Spleen (tissue), 7 donors: ENCODE measurements around the gene ETV4.

Experiments
- CTCF ChIP-seq, 11 experiments: fragments of 200-600 bp in 7 of 11; fragments of 450-650 bp in 4 of 11; sonication (generic) in 4 of 11; IDR thresholded peaks in 8 of 11; conservative IDR thresholded peaks in 3 of 11; 1 replicate in 7 of 11; 2 replicates in 4 of 11; pipeline versions ENCODE4 v1.4.0 to v1.8.0; 2016 to 2021; ENCODE audit warnings: antibody characterized with exemption in 11 of 11, inconsistent platforms in 4 of 11, mild to moderate bottlenecking in 1 of 11
- POLR2A ChIP-seq, 3 donors: fragments of 450-650 bp; IDR thresholded peaks; one replicate each; pipeline ENCODE4 v1.5.1; 2017; ENCODE audit warnings: antibody characterized with exemption in 3 of 3, mild to moderate bottlenecking in 1 of 3
- POLR2AphosphoS5 ChIP-seq, 3 donors: sonication (generic); formaldehyde crosslinking; IDR thresholded peaks; one replicate each; pipeline ENCODE4 v1.5.1; 2017; ENCODE audit warnings: antibody characterized with exemption in 3 of 3
- donor health status: DM: no; HTN: no; CAD: no; lungs with moderate emphysema.
- donor health status: DM: no; HTN: no; CAD: no.
- donor health status: DM: no; HTN: no; CAD: no.

DNA sequence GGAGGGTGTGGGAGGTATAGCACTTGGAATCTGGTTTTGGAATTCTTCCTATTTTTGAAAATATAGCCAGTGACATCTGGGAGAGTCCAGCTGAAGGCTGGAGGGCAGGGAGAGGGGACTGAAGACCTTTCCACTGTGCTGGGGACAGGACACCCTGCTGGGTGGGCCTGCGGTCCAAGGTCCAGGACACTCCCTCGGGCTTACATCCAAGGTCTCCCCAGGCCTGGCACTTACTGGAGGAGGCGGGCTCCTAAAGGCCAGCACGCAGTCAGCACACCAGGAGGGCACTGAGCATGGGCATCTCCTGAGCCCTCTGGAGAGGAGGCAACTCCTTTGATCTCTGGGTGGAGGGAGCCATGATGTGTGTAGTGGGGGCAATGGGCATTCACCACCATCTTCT is 35.5 kb upstream of the ETV4 start:
- TF ChIP-seq POLR2AphosphoS5 (IDR thresholded peaks at IDR 0.05) (peak in 2 of 3 donors; percentile 19 to 61), CTCF (IDR thresholded peaks at IDR 0.05 in 8 of 11, conservative IDR thresholded peaks at IDR 0.05 in 3 of 11) (no peak), POLR2A (IDR thresholded peaks at IDR 0.05) (no peak)
